Ovary (tissue), 3 donors: ENCODE measurements around the gene PROX1.

Experiments
- EP300 ChIP-seq: sonication (generic); formaldehyde crosslinking; IDR thresholded peaks from one replicate; pipeline ENCODE4 v1.6.1; 2017; ENCODE audit warnings: antibody characterized with exemption
- TF ChIP-seq, protein P1 (sequence below), 3 donors: fragments of 450-650 bp in 2 of 3; fragments of 200-600 bp in 1 of 3; IDR thresholded peaks; one replicate each; pipeline versions ENCODE4 v1.5.1 to v1.8.0; 2016 to 2022; ENCODE audit warnings: antibody characterized with exemption in 3 of 3, mild to moderate bottlenecking in 1 of 3
- donor health status: DM: no; HTN: no; CAD: no.

DNA sequence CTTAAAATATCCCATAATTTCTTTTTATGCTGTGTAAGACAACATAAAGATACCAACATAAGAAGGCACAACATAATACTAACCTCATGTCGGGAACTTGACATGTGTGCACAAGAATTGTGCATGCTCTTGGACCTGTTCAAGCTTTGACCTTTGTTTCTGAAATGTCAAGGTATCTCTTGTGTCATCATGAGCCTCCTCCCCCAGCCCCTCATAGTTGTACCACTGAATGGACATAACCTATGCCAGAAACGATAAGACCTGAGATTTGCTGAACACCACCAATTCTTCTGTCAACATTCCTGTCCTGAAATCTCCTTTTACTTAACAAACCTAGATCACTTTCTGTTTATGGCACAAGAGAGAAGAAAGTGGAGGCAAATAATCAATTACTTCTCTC lies 29.4 kb upstream of the PROX1 start:
- TF ChIP-seq, protein P1, sequence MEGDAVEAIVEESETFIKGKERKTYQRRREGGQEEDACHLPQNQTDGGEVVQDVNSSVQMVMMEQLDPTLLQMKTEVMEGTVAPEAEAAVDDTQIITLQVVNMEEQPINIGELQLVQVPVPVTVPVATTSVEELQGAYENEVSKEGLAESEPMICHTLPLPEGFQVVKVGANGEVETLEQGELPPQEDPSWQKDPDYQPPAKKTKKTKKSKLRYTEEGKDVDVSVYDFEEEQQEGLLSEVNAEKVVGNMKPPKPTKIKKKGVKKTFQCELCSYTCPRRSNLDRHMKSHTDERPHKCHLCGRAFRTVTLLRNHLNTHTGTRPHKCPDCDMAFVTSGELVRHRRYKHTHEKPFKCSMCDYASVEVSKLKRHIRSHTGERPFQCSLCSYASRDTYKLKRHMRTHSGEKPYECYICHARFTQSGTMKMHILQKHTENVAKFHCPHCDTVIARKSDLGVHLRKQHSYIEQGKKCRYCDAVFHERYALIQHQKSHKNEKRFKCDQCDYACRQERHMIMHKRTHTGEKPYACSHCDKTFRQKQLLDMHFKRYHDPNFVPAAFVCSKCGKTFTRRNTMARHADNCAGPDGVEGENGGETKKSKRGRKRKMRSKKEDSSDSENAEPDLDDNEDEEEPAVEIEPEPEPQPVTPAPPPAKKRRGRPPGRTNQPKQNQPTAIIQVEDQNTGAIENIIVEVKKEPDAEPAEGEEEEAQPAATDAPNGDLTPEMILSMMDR (IDR thresholded peaks at IDR 0.05): no peak
- no peak for TF ChIP-seq EP300
